Uterus (tissue), 4 donors: ENCODE data around the gene PMF1. TPM values are rescaled to one million over a fixed set of nuclear protein-coding genes. Genes with fewer than 3 reads are reported as not detected.

Experiments
- DNase-seq, 2 donors: peaks; one replicate each; pipeline ENCODE4 v3.0.0-alpha.2; 2019 to 2020
- H3K27ac ChIP-seq, 2 donors: fragments of 200-600 bp; sonication (generic); 1 replicate in 1 of 2; 2 replicates in 1 of 2; pipeline ENCODE4 v1.5.1; 2016 to 2018
- H3K27me3 ChIP-seq, 2 donors: fragments of 200-600 bp; sonication (generic); one replicate each; pipeline ENCODE4 v1.5.1; 2018 to 2019; ENCODE audit warnings: control low read depth in 1 of 2
- H3K36me3 ChIP-seq, 2 donors: fragments of 200-600 bp; sonication (generic); one replicate each; pipeline ENCODE4 v1.5.1; 2019; ENCODE audit warnings: control low read depth in 1 of 2
- H3K4me1 ChIP-seq, 2 donors: fragments of 200-600 bp; sonication (generic); one replicate each; pipeline ENCODE4 v1.5.1; 2018 to 2019; ENCODE audit warnings: control low read depth in 1 of 2
- H3K4me3 ChIP-seq, 2 donors: fragments of 200-600 bp; sonication (generic); 1 replicate in 1 of 2; 2 replicates in 1 of 2; pipeline ENCODE4 v1.5.1; 2018 to 2019; ENCODE audit warnings: mild to moderate bottlenecking in 1 of 2
- H3K9me3 ChIP-seq, 2 donors: fragments of 200-600 bp; sonication (generic); one replicate each; pipeline ENCODE4 v1.5.1; 2019; ENCODE audit warnings: control low read depth in 1 of 2
- POLR2A ChIP-seq, 2 donors: fragments of 450-650 bp; IDR thresholded peaks; one replicate each; pipeline ENCODE4 v1.6.1; 2016; ENCODE audit warnings: antibody characterized with exemption in 2 of 2, mild to moderate bottlenecking in 1 of 2, moderate library complexity in 1 of 2
- intact Hi-C: fragments of 100-400 bp; cut with DNase I; formaldehyde crosslinking; loops from one replicate; pipeline ENCODE4 v1.15.1; 2023; ENCODE audit warnings: low total_unique reads
- small RNA-seq: library from RNA; depleted of rRNA; stranded (forward); fragments of <200 nt; gene quantifications from one replicate; pipeline ENCODE3, GENCODE V24; 2016
- total RNA-seq, 4 donors: library from RNA; depleted of rRNA in 3 of 4; stranded (reverse); fragments of >200 nt in 3 of 4; gene quantifications; one replicate each; pipeline versions ENCODE4 v1.1.0 to v1.2.4, GENCODE V29; 2014 to 2023
- TF ChIP-seq, protein P1 (sequence below), 4 experiments: fragments of 200-600 bp in 2 of 4; fragments of 450-650 bp in 2 of 4; sonication (generic) in 2 of 4; IDR thresholded peaks; one replicate each; pipeline ENCODE4 v1.5.1; 2016 to 2019; ENCODE audit warnings: antibody characterized with exemption in 4 of 4, mild to moderate bottlenecking in 2 of 4, moderate library complexity in 1 of 4
- donor health status: DM: yes; HTN: yes; CAD: no.

PMF1 gene
- total RNA-seq, 4 donors from 2014 or later = 45.2 to 61.3 (median 46.0) TPM

DNA sequence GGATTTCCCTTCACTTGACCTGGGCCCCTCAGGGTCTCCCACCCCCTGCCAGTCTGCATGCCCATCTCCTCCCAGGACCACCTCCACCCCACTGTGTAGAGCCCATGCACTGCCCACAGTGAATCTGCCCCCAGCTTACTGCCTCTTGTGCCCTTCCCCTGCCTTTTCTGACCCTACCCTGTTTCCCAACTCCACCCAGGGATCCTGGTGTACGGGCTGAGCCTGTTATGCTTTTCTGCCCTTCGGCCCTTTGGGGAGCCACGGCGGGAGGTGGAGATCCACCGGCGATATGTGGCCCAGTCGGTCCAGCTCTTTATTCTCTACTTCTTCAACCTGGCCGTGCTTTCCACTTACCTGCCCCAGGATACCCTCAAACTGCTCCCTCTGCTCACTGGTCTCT lies 73.3 kb downstream of the PMF1 start:
- intact Hi-C loops = no loop called here
- no peak overlapping the region for H3K27ac ChIP-seq

More for the DNA sequence above, 73.3 kb downstream of the PMF1 start:
- no peak for DNase-seq
- Histone ChIP-seq H3K27me3 (no peaks in the 10 kb centered on the region), H3K4me1 (peaks cover 0 to 6% of the 10 kb centered on the region in 2 donors), H3K9me3 (no peaks in the 10 kb centered on the region), H3K36me3 (no peaks in the 10 kb centered on the region), H3K4me3 (no peak overlapping the region)
- no peak for TF ChIP-seq POLR2A (IDR thresholded peaks at IDR 0.05)
- TF ChIP-seq, protein P1, sequence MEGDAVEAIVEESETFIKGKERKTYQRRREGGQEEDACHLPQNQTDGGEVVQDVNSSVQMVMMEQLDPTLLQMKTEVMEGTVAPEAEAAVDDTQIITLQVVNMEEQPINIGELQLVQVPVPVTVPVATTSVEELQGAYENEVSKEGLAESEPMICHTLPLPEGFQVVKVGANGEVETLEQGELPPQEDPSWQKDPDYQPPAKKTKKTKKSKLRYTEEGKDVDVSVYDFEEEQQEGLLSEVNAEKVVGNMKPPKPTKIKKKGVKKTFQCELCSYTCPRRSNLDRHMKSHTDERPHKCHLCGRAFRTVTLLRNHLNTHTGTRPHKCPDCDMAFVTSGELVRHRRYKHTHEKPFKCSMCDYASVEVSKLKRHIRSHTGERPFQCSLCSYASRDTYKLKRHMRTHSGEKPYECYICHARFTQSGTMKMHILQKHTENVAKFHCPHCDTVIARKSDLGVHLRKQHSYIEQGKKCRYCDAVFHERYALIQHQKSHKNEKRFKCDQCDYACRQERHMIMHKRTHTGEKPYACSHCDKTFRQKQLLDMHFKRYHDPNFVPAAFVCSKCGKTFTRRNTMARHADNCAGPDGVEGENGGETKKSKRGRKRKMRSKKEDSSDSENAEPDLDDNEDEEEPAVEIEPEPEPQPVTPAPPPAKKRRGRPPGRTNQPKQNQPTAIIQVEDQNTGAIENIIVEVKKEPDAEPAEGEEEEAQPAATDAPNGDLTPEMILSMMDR (IDR thresholded peaks at IDR 0.05) = no peak

Small RNA genes lying within 50 kb of the gene (small RNA-seq; reads per million reads assigned to genes)
- gene RF00568 = not detected

Other genes with a start within 250 kb of the PMF1 start
- gene ARHGEF2, start 234.5 kb upstream of the PMF1 start, total RNA-seq = 100 to 1,000 TPM in 1 of 4 donors, 10 to 100 TPM in 3; 59.4 to 178 (median 72.8) TPM
- gene SSR2, start 192.1 kb upstream of the PMF1 start, total RNA-seq = 100 to 1,000 TPM in 3 of 4 donors, 10 to 100 TPM in 1; 97.6 to 474 (median 227) TPM
- 10 to 100 TPM in 2 of 4 donors, 1 to 10 TPM in 2; 2.6 to 47.0 (median 12.8) TPM for gene UBQLN4, start 159.2 kb upstream of the PMF1 start, total RNA-seq
- 10 to 100 TPM; 17.3 to 97.6 (median 38.1) TPM for gene LAMTOR2, start 158.2 kb upstream of the PMF1 start, total RNA-seq
- gene RAB25, start 151.8 kb upstream of the PMF1 start, total RNA-seq = 1 to 10 TPM in 2 of 4 donors, not detected in 2; 5.0 to 5.5 TPM
- 10 to 100 TPM in 1 of 4 donors, 1 to 10 TPM in 1, under 1 TPM in 2; 0.29 to 13.3 (median 2.0) TPM for gene MEX3A, start 130.5 kb upstream of the PMF1 start, total RNA-seq
- gene LMNA, start 98.3 kb upstream of the PMF1 start, total RNA-seq = 100 to 1,000 TPM; 245 to 533 (median 373) TPM
- 1 to 10 TPM in 3 of 4 donors, not detected in 1; 3.1 to 8.2 (median 4.1) TPM for gene SEMA4A, start 59.4 kb upstream of the PMF1 start, total RNA-seq
- gene SLC25A44, start 18.9 kb upstream of the PMF1 start, total RNA-seq = 10 to 100 TPM in 2 of 4 donors, 1 to 10 TPM in 2; 5.9 to 26.9 (median 11.1) TPM
- 1 to 10 TPM in 1 of 4 donors, under 1 TPM in 2, not detected in 1; 0.29 to 4.2 (median 0.90) TPM for gene BGLAP, start 29.2 kb downstream of the PMF1 start, total RNA-seq
- 1 to 10 TPM in 2 of 4 donors, under 1 TPM in 1, not detected in 1; 0.51 to 1.2 (median 1.1) TPM for gene PAQR6, start 35.0 kb downstream of the PMF1 start, total RNA-seq
- gene SMG5, start 69.8 kb downstream of the PMF1 start, total RNA-seq = 10 to 100 TPM in 3 of 4 donors, 1 to 10 TPM in 1; 8.8 to 68.8 (median 39.0) TPM
- 1 to 10 TPM in 2 of 4 donors, under 1 TPM in 2; 0.26 to 2.7 (median 1.5) TPM for gene TMEM79, start 71.3 kb downstream of the PMF1 start, total RNA-seq
- 10 to 100 TPM; 23.8 to 31.1 (median 27.7) TPM for gene GLMP, start 82.7 kb downstream of the PMF1 start, total RNA-seq
- gene VHLL, start 86.3 kb downstream of the PMF1 start, total RNA-seq = not detected
- gene CCT3, start 125.3 kb downstream of the PMF1 start, total RNA-seq = 100 to 1,000 TPM; 114 to 267 (median 192) TPM
- gene TSACC, start 125.5 kb downstream of the PMF1 start, total RNA-seq = not detected
- gene RHBG, start 156.2 kb downstream of the PMF1 start, total RNA-seq = under 1 TPM in 1 of 4 donors, not detected in 3; 0.49 TPM